ENCODE data around the gene SERPINB1.

- no peak for TF ChIP-seq FOXM1 (IDR thresholded peaks at IDR 0.05; ENCODE audit: borderline replicate concordance)
- no peak for TF ChIP-seq SP1 (IDR thresholded peaks at IDR 0.05)
- TF ChIP-seq TARDBP (IDR thresholded peaks at IDR 0.05): no peak
- TF ChIP-seq L3MBTL2 (conservative IDR thresholded peaks at IDR 0.05): no peak
- no peak for TF ChIP-seq BHLHE40 (IDR thresholded peaks at IDR 0.05; ENCODE audit: borderline replicate concordance)
- TF ChIP-seq ELF4 (IDR thresholded peaks at IDR 0.05): no peak
- no peak for TF ChIP-seq LEF1 (IDR thresholded peaks at IDR 0.05; ENCODE audit: borderline replicate concordance)
- no peak for TF ChIP-seq NFRKB (IDR thresholded peaks at IDR 0.05)
- no peak for TF ChIP-seq FOXA1 (IDR thresholded peaks at IDR 0.05)
- TF ChIP-seq PKNOX1 (IDR thresholded peaks at IDR 0.05): no peak
- no peak for TF ChIP-seq FOXK2 (IDR thresholded peaks at IDR 0.05)
- TF ChIP-seq SUZ12 (IDR thresholded peaks at IDR 0.05): no peak
Observed at GRCh38 chr6:2883673-2884072, 42.0 kb upstream of the SERPINB1 start.
